ENCODE results near the gene NDUFS2. TPM values are rescaled to one million over a fixed set of nuclear protein-coding genes. Genes with fewer than 3 reads are reported as not detected.

NDUFS2 gene
- total and polyA plus RNA-seq, 2 of the 8 experiments (the other 6 are each of a cell fraction or from before 2014, with no cell fraction given), result 95.1 to 113 TPM

DNA sequence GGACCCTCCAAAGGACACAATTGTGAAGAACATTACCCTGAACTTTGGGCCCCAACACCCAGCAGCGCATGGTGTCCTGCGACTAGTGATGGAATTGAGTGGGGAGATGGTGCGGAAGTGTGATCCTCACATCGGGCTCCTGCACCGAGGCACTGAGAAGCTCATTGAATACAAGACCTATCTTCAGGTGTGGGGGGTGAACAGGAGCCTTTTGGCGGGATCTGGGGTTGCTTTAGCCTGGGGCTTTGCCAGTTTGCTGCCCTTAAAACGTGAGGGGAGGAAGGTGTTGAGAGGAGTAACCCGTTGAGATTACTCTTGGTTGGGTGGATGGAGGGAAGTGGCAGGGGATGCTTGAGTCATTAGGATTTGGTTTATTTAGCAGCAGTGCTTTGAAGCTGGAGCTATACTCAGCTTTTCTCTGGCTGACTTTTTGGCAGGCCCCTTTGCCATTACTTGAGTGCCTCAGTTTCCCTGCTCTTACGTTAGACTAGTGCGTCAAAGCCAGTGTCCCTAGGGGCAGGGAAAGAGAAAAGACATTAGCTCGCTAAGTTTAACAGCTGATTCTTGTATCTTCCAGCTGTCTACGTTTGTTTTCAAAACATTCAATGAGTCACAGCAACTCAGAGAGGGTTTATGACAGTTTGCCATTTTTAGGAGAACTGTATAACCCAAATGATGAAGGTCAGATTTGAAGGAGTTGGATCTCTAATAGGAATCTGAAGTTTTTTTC, 4.4 kb downstream of the NDUFS2 start:
- ChIA-PET CTCF (ENCODE audit: partially characterized antibody) (interaction anchor here (1.3 to 17.6 kb wide), 9 partner anchors 10 to 176 kb away, joined by 3 to 427 read pairs (median 6); partner anchors contain the start of genes APOA2, FCER1G and TOMM40L), POLR2A (ENCODE audit: partially characterized antibody) (interaction anchor here (1.2 to 1.6 kb wide), 3 partner anchors 8 to 108 kb away, joined by 3 to 4 read pairs (median 4); partner anchors contain the start of gene SDHC)
- Histone ChIP-seq H2BK12ac (ENCODE audit: low read depth, low read length) (no peak overlapping the region), H3K23me2 (ENCODE audit: low read depth, low read length) (peaks cover 3% of the 10 kb centered on the region), H3K18ac (ENCODE audit: extremely low read depth, low read length) (no peak overlapping the region), H4K20me1 (replicated peaks in 1 of 2; ENCODE audit: control insufficient read depth in 1 of 2, insufficient read depth in 2 of 2, low read length in 2 of 2) (peaks cover 1 to 7% of the 10 kb centered on the region in 2 experiments), H3K27me3 (replicated peaks in 1 of 4; ENCODE audit: control insufficient read depth in 3 of 4, extremely low read depth in 1 of 4, insufficient read depth in 3 of 4, low read length in 3 of 4) (no peaks in the 10 kb centered on the region), H2BK15ac (ENCODE audit: low read length) (no peak overlapping the region), H2AFZ (ENCODE audit: low read length) (no peak overlapping the region), H3K4me1 (replicated peaks in 1 of 4; ENCODE audit: control insufficient read depth in 3 of 4, insufficient read depth in 4 of 4, low read length in 3 of 4) (peaks cover under 1 to 8% (median 5%) of the 10 kb centered on the region in 4 experiments; a peak in 6 of 7 replicates), H3K9ac (replicated peaks in 1 of 4; ENCODE audit: extremely low read depth in 1 of 4, low read depth in 3 of 4, low read length in 3 of 4) (no peak overlapping the region), H2BK20ac (ENCODE audit: low read length) (no peak overlapping the region), H3K79me2 (ENCODE audit: control insufficient read depth in 1 of 2, insufficient read depth in 2 of 2, low read length in 2 of 2) (peaks cover 0 to 9% of the 10 kb centered on the region in 2 experiments; a peak in 2 of 4 replicates), H4K8ac (ENCODE audit: extremely low read depth, insufficient read depth, low read length) (no peak overlapping the region), H3K27ac (ENCODE audit: low read depth, low read length) (no peak overlapping the region), H3K4ac (replicated peaks; ENCODE audit: insufficient read length, low read depth, low read length) (no peak overlapping the region), H3K56ac (replicated peaks; ENCODE audit: insufficient read length, low read depth, low read length) (no peak overlapping the region), H3K9me3 (ENCODE audit: insufficient read depth in 2 of 2, low read depth in 1 of 2, low read length in 1 of 2) (no peaks in the 10 kb centered on the region), H4K5ac (ENCODE audit: insufficient read length, low read depth, low read length) (no peak overlapping the region), H3K36me3 (ENCODE audit: control insufficient read depth in 2 of 4, insufficient read depth in 4 of 4, low read length in 3 of 4) (peaks cover 23 to 60% (median 38%) of the 10 kb centered on the region in 4 experiments), H3K4me3 (ENCODE audit: extremely low read depth in 1 of 4, insufficient read depth in 2 of 4, low read depth in 3 of 4, low read length in 4 of 4) (no peak overlapping the region), H3K23ac (ENCODE audit: insufficient read length) (no peak overlapping the region), H3K4me2 (ENCODE audit: insufficient read depth in 1 of 2, low read depth in 2 of 2, low read length in 2 of 2) (no peak overlapping the region), H3K79me1 (ENCODE audit: low read depth, low read length) (peaks cover 2% of the 10 kb centered on the region; the same call in 1 of the 2 replicates), H2BK120ac (replicated peaks; ENCODE audit: low read depth, low read length) (no peak overlapping the region), H4K91ac (replicated peaks; ENCODE audit: insufficient read length, low read length) (no peak overlapping the region), H2AK5ac (ENCODE audit: low read depth, low read length) (no peak overlapping the region), H3K14ac (ENCODE audit: insufficient read length) (no peak overlapping the region), H2BK5ac (ENCODE audit: low read depth, low read length) (no peak overlapping the region)
- TF ChIP-seq BACH1 (IDR thresholded peaks at IDR 0.05; ENCODE audit: low read length) (no peak), POLR2AphosphoS5 (IDR thresholded peaks at IDR 0.05; ENCODE audit: low read depth, low read length) (no peak)
- DNase-seq (ENCODE audit: low read depth in 1 of 2, low spot score in 2 of 2) (no peak), FAIRE-seq (no peak)
- WGBS, 2 experiments (ENCODE audit: extremely low coverage in 1 of 2, insufficient coverage in 1 of 2, insufficient read length in 1 of 2, insufficient replicate concordance in 2 of 2, low coverage in 1 of 2, low lambda C conversion rate in 2 of 2, missing lambda C conversion rate in 1 of 2), result 95% methylated on average over 12 of the region's 12 CpGs; no CpG with 5 or more reads in 1 of the 2 experiments

All from H1 (cell line).